Transverse colon (tissue), 4 donors: ENCODE measurements around the gene CPVL.

Experiments used
- EP300 ChIP-seq: sonication (generic); formaldehyde crosslinking; IDR thresholded peaks from one replicate; pipeline ENCODE4 v1.6.1; 2017; ENCODE audit warnings: antibody characterized with exemption, low read depth
- POLR2A ChIP-seq: fragments of 450-650 bp; IDR thresholded peaks from one replicate; pipeline ENCODE4 v1.6.1; 2016; ENCODE audit warnings: antibody characterized with exemption, mild to moderate bottlenecking, moderate library complexity
- POLR2AphosphoS5 ChIP-seq, 3 donors: sonication (generic); formaldehyde crosslinking; IDR thresholded peaks; one replicate each; pipeline ENCODE4 v1.6.1; 2016; ENCODE audit warnings: antibody characterized with exemption in 3 of 3
- TF ChIP-seq, protein P1 (sequence below), 5 experiments: fragments of 200-600 bp in 3 of 5; fragments of 450-650 bp in 2 of 5; sonication (generic) in 3 of 5; IDR thresholded peaks; 1 replicate in 2 of 5; 2 replicates in 3 of 5; pipeline ENCODE4 v1.5.1; 2016 to 2017; ENCODE audit warnings: antibody characterized with exemption in 5 of 5, inconsistent platforms in 3 of 5, mild to moderate bottlenecking in 2 of 5, moderate library complexity in 1 of 5

DNA sequence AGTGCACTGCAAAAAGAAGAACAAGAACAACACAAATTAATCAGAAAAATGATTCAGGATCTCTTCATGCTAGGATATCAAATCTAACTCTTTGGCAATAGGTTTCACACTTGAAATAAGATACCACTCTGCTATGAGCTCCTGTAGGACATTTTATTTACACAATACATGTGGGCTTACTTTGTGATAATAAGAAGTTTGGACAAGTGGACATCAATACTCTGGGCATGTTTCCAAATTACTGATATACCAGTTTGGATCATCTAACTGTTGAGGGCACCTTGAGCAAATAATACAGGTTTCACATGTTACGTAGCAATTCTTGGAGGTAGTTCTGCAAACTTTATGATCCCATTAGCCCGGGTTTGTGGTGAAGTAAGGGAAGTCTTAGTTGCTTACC, 59.8 kb downstream of the CPVL start:
- TF ChIP-seq, protein P1, sequence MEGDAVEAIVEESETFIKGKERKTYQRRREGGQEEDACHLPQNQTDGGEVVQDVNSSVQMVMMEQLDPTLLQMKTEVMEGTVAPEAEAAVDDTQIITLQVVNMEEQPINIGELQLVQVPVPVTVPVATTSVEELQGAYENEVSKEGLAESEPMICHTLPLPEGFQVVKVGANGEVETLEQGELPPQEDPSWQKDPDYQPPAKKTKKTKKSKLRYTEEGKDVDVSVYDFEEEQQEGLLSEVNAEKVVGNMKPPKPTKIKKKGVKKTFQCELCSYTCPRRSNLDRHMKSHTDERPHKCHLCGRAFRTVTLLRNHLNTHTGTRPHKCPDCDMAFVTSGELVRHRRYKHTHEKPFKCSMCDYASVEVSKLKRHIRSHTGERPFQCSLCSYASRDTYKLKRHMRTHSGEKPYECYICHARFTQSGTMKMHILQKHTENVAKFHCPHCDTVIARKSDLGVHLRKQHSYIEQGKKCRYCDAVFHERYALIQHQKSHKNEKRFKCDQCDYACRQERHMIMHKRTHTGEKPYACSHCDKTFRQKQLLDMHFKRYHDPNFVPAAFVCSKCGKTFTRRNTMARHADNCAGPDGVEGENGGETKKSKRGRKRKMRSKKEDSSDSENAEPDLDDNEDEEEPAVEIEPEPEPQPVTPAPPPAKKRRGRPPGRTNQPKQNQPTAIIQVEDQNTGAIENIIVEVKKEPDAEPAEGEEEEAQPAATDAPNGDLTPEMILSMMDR (IDR thresholded peaks at IDR 0.05), result no peak
- TF ChIP-seq EP300 (no peak), POLR2AphosphoS5 (IDR thresholded peaks at IDR 0.05) (no peak), POLR2A (no peak)
